GM19193 (cell line): ENCODE data around the gene SUSD3.
A peak's percentile ranks its signal among the peaks of the same experiment; 100 is the strongest.

Source experiments
- POLR2A ChIP-seq: IDR thresholded peaks from 4 replicates; pipeline ENCODE4 v1.6.1; 2011; ENCODE audit not compliant: insufficient read depth, insufficient read length; ENCODE audit errors: extremely low read depth

Gene SUSD3

DNA sequence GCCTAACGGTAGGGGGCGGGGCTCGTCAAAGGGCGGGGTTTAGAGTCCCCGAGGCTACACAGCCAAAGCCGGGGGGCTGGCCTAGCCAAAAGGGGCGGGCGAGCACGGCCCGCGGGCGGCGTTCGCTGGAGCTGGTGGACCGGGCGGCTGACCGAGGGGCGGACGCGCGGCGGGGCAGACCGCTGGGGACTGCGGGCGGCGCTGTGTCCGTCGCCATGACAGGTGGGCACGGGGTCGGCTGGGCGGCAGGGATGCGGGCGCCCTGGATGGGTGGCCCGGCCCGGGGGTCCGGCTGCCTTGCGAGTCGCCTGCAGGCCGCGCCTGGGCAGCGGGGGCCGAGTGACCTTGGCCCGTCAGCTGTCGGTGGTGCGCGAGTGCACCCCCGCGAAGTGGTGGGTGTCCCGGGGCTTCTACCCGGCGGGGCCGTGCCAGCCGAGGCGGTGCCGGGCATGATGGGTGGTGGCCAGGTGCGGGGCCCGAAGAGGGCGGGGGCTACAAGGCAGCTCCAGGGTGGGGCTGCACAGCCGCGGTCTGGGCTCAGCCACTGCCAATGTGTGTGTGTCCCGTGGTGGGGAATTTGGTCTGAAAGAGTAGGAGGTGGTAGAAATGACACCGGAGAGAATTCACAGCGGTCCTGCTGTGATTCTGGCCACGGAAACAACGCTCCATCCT lies 37.8 kb downstream of the SUSD3 start, which contains the start of gene CARD19:
Gene CARD19 (plus strand): TSS at position 87 of the 672 bp plus-strand sequence. CDS start 129 bp downstream, at position 216.
- TF ChIP-seq POLR2A, result peak; percentile 61

GRCh38 chr9:93096811-93097382 lies 38.4 kb downstream of the SUSD3 start:
- no peak for TF ChIP-seq POLR2A

GRCh38 chr9:93097511-93098201 lies 39.2 kb downstream of the SUSD3 start:
- TF ChIP-seq POLR2A, result no peak

- TF ChIP-seq POLR2A, result no peak
Measured at GRCh38 chr9:93098236-93098946, 39.9 kb downstream of the SUSD3 start.

GRCh38 chr9:93099551-93100275 lies 41.2 kb downstream of the SUSD3 start:
- no peak for TF ChIP-seq POLR2A

- no peak for TF ChIP-seq POLR2A
Measured at GRCh38 chr9:93100276-93100636, 41.8 kb downstream of the SUSD3 start.

GRCh38 chr9:93105620-93106019 lies 47.1 kb downstream of the SUSD3 start:
- no peak for TF ChIP-seq POLR2A

DNA sequence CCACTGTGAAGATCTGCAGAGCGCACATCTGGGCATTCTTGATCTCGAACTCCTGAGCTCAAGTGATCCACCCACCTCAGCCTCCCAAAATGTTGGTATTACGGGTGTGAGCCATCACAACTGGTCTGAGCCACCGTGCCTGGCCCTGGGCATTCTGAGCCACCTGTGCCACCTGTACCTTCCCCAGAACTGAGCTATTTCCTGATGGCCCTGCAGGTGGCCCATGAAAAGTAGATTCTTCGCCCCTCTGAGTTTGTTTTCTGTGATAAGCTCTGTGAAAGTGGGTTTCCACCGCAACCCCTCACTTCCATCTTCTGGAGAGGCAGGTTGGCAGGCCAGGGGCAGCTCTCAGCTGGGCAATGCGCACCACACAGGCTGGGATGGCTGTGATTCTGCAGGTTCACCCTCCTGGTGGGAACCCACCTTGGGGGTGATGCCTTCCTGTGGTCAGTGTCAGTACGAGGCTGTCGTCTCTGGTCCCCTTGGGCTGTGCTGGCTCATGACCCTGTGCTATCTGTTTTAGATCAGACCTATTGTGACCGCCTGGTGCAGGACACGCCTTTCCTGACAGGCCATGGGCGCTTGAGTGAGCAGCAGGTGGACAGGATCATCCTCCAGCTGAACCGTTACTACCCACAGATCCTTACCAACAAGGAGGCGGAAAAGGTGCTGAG lies 48.8 kb downstream of the SUSD3 start:
- TF ChIP-seq POLR2A, result no peak

GRCh38 chr9:93107825-93108161 lies 49.3 kb downstream of the SUSD3 start:
- no peak for TF ChIP-seq POLR2A

DNA sequence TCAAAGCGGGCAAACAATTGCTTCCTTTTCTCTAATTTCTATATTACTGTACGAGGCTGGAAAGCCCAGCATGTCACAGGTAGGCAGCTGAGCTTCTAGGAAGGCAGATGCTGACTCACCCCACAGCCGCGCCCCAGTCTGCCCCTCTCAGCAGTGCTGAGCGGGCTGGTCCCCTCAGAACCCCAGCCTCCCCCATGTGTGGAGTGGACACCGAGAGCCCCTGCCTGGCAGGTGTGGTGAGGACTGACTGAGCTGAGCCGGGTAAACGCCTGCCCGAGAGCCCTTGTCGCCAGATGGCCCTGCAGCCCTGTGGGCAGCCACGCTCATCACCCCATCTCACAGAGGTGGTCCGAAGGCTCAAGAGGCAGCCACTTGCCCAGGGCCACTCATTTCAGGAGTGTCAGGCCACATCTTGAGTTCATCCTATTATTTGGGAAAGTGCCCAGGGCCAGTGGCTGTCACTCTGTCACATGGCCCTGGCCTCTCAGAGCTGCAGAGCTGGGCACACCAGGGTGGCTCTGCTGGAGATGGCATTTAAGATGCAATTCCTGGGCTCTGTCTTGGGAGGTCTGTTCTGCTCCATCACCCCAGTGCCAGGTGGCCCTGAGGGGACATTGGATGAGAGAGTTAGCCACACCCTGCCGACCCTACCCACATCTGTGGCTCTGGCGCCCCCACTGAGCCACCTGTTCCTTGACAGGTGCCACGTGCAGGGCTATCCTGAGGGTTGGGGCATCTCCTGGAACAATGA lies 50.0 kb downstream of the SUSD3 start:
- TF ChIP-seq POLR2A, result no peak

DNA sequence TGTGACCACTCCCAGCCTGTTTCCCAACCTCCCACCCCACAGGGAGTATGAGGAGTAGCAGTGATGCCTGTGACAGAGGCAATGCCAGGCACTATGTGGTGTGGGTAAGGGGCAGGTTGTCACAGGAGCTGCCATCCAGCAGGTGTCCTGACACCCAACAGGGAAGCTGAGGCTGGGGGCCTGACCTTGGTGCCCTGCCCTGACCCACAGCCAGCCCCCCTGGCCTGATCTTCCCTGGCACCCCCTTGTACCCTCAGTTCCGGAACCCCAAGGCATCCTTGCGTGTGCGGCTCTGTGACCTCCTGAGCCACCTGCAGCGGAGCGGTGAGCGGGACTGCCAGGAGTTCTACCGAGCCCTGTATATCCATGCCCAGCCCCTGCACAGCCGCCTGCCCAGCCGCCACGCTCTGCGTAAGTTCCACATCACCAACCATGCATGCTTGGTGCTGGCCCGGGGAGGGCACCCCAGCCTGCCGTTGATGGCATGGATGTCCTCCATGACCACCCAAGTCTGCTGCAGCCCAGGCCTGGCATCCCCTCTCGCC lies 51.9 kb downstream of the SUSD3 start:
- no peak for TF ChIP-seq POLR2A

GRCh38 chr9:93111001-93111370 lies 52.5 kb downstream of the SUSD3 start:
- no peak for TF ChIP-seq POLR2A

- no peak for TF ChIP-seq POLR2A
Measured at GRCh38 chr9:93111371-93112115, 53.0 kb downstream of the SUSD3 start.
